NCI-H2081 (cell line): ENCODE measurements around the gene CUL5.
"Not testable (repeated sequence)": the region's sequence is repeated elsewhere in the genome, so short reads cannot be mapped to it uniquely, and the experiment has no call there.

ENCODE experiments used
- DNase-seq, 2 experiments: peaks; one replicate each; lab custom pipeline; 2025; lab: John Stamatoyannopoulos, UW

The CUL5 gene

DNA sequence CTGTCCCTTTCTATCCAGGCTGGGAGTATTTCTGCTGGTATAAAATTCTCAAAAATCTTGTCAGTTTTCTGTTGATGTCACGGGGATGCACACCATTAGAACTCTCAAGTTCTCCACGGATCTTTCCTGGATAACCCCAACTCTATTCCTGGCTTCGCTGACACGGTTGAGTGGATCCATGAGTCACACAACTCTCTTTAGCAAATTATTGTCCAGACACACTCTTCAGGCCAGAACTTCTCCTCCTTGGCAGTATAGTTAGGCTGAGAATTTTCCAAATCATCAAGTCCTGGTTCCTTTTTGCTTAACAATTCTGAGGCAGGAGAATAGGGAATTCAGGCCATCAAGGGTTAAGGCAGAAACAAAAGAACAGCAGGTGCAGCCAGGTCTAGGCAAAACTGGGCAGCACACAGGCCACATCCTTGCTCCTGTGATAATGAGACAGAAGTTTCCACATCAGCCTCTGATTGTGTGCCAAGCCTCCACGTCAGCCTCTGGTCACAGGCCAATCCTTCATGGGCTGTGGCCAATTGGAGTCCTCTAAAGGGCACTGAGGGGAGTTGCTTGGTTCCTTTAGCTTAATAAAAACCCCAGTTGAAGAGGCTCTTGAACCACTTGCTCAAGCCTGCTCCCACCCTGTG, 106.9 kb downstream of the CUL5 start:
- DNase-seq = peak in 1 of 2 experiments; percentile 58

DNA sequence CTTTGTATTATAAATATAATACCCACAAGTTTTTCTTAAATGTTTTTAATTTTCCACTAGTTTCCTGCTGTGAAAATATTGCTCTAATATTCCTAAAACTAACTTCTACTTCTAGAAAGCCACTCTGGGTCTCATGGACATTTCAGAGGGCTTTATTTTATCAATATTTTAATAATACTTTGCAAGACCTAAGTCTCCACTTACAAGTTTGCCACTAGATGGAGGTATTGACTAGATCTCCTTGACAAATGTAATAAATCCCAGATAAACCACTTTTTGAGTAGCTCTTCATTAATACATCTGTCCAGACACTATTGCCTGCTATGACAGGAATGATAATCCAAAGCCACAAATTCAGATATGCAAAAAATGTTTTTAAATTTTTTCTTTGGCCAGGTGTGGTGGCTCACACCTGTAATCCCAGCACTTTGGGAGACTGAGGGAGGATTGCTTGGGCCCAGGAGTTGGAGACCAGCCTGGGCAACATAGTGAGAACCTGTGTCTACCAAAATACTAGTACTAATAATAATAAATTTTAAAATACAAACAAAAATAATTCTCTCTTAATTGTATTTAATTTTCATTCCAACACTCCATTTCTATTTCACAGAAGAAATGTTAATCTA, 109.2 kb downstream of the CUL5 start:
- peak; percentile 25 to 50 for DNase-seq

DNA sequence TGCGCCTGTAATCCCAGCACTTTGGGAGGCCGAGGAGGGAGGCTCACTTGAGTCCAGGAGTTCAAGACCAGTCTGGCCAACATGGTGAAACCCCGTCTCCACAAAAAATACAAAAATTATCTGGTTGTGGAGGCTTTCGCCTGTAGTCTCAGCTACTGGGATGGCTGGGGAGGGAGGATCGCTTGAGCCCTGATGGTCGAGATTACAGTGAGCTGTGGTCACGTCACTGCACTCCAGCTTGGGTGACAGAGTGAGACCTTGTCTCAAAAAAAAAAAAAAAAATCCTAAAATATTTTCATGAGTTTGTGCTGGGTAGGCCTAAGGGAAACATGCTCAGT, 112.2 kb downstream of the CUL5 start:
- DNase-seq = not testable (repeated sequence)

DNA sequence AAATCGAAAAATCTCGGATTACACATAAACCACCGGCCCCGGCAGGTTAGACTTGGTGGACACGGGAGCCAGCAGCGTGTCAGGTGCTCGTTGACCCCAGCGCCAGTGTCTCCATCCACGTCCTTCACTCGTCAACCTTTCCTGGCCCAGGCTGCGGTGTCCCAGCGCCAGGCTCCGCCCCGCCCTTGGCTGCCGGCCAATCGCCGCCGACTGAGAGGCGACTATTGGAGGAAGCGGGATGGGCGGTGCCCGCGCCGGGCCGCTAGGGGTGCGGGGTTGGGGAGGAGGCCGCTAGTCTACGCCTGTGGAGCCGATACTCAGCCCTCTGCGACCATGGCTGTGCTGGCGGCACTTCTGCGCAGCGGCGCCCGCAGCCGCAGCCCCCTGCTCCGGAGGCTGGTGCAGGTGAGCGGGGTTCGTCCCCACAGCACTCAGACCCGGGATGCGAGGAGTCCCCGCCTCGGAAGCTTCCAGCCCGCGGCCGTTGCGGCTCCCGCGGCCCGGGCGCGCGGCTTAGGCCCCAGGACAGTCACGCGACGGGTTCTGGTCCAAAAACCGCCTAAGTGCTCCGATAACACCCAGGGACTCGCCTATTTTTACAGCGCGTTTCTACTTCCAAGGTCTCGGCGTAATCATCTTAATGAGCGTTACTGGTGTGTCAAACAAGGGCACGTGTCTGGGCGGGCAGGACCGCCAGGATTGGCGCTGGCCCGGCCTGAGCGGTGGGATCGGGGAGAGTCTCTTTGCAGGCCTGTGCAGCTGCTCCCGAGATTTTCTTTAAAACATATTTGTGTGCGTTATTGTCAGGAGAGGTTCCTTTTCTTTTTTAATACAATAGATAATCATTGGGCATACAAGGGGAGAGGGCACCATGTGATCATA, 112.8 kb downstream of the CUL5 start, which contains the start of gene ACAT1:
Gene ACAT1, plus strand, starts transcription at position 294 of the 882 bp plus-strand sequence. Its CDS starts 40 bp downstream, at position 334.
- peak; percentile 89 to 92 for DNase-seq

DNA sequence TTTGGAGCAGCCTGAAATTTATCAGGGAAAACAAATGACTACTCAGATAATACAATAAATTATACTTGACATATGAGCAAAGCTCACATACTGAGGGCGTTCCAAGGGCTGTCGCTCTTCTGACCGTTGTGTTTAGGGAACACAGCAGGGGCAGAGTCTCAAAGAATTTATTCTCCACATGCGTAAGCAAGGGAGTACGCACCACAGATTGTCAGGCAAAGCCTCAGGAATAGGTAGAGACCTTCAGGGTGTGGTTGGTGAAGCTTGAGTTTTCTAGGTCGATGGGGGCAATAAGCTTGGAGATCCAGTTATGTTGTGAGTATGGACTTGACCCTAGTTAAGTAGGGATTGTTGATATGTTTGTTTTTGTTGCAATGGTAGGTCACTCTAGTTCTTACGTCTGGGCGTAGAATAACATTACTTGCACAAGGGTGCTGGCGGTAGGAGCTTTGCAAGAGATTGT, 113.5 kb downstream of the CUL5 start:
- peak in 1 of 2 experiments; percentile 57 for DNase-seq

DNA sequence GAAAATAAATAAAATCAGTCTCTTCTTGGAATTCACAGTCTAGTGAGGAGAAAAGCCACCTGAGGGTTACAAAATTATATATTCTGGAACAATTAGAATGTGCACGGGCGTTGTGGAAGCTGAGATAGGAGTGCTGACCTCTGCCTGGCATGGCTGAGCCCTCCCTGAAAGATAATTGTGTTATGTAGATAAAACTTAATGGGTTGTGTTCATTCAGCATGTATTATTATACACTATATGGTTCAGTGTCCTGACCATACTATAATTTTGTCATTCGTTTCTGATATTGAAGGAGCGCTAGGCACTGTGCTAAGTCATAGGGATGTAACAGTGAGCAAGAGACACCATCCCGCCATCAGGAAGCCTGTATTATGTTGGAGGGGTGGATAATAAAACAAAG, 116.4 kb downstream of the CUL5 start:
- peak in 1 of 2 experiments; percentile 21 for DNase-seq

DNA sequence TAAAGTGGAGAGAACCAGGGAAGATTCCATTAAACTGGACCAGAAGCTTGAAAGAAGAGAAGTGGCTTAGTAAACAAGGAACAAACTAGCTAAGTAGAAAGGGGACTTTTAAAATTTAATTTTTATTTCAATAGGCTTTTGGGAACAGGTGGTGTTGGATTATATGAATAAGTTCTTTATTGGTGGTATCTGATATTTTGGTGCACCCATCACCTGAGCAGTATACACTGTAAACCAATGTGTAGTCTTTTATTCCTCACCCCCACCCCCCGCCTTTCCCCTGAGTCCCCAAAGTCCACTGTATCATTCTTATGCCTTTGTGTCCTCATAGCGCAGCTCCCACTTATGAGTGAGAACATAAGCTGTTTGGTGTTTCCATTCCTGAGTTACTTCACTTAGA, 120.1 kb downstream of the CUL5 start:
- DNase-seq = no peak

DNA sequence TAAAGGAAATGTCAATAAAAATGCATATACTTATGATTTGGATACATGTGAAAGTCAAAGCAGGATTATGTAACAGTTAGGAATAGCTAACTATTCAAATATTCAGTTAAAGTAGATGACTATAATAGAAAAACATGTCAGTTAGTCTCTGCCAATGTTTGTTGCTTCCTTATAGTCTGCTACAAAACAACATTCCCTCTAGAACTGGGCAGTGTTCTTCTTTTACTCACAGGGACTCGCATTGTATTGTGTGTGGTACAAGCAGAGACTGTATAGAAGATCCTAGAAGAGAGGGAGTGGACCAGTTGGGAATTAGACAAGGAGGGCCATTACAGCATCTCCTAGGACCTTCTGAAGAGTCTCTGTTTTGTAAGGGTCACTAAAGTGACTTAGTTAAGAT, 123.3 kb downstream of the CUL5 start:
- no peak for DNase-seq

DNA sequence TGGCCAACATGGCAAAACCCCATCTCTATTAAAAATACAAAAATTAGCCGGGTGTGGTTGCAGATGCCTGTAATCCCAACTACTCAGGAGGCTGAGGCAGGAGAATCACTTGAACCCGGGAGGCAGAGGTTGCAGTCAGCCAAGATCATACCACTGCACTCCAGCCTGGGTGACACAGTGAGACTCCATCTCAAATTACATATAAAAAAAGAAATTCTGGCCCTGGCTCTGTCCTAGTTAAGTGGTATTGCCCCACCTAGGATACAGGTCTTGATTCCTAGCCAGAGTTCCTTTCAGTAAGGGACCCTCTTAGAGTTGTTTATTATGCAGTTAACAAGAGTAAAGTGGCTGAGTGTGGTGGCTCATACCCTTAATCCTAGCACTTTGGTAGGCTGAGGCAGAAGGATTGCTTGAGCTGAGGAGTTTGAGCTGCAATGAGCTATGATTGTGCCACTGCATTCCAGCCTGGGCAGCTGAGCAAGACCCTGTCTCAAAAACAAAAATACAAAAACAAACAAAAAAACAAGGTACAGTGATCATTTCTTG, 124.4 kb downstream of the CUL5 start:
- not testable (repeated sequence) for DNase-seq

DNA sequence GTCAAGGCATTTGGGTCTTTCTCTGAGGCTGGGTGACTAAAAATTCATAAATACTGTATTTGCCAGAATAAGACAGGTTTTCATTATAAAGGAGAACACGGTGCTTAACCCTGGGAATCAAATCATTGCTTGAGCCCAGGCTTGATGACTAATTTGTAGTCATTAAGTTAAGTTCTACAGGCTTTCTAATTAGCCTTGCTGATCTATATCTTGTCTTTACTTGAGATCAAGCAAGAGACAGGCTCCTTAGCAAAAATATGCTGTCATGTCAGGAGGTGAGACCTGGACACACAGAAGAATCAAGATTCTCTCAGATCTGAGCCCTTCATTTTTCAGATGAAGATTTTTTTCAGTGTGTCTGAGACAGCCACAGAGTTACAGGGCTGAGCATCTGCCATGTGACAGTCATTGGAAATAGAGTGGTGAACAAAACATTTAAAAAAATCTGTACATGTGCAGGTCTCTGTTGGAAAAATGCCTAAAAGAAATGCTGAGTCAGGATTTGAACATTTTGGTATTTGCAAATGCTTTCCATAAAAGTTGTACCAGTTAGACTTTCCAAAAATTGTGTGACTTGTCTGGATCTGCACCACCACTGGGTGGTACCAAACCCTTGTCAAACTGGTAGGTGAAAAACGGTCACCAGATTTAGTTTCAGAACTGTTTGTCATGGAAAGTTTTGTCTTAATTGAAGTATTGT, 127.3 kb downstream of the CUL5 start:
- no peak for DNase-seq

DNA sequence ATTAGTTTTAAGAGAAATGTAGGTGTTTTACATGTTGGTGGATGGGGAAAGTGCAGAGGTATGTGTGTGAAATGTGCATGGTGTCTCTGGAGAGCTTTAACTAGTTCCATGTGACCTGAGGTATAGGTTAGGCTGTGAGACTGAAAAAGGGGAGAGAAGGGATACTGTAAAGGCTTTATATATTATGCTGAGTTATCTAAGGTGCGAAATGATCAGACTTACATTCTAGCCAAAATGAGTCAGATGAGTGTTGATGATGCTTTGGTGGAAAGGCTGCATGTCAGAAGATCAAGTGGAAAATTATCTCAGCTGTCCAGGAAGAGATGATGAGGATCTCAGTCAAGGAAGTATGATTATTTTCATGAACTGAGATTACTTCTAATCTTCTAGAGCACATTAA, 128.5 kb downstream of the CUL5 start:
- DNase-seq = no peak

DNA sequence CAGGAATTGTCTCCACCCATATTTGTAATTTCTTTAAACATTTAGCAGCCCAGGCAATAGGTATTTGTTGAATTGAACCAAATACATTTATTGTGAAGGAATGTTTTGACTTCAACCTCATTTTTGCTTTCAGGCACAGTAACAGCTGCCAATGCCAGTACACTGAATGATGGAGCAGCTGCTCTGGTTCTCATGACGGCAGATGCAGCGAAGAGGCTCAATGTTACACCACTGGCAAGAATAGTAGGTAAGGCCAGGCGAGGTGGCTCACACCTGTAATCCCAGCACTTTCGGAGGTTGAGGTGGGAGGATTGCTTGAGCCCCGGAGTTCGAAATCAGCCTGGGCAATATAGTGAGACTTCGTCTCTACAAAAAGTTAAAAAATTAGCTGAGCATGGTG, 133.6 kb downstream of the CUL5 start:
- no peak for DNase-seq

DNA sequence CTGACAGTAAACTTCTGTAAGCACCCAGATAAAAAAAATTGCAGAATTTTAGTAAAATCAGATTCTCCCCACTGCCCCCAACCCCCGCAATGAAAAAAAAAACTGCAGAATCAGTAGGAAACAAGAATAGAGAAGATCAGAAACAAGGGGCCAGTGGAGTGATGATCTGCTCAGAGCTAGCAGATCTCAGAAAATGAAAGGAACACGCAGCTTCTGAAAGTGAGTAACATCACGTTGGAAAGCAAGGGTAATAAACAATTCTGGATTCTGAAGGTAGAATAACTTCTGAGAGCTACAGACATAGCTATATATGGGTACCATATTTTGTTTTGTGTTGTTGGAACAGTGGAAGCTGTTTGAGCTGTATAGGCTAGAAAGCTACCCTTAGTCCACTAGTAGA, 135.9 kb downstream of the CUL5 start:
- DNase-seq = no peak

DNA sequence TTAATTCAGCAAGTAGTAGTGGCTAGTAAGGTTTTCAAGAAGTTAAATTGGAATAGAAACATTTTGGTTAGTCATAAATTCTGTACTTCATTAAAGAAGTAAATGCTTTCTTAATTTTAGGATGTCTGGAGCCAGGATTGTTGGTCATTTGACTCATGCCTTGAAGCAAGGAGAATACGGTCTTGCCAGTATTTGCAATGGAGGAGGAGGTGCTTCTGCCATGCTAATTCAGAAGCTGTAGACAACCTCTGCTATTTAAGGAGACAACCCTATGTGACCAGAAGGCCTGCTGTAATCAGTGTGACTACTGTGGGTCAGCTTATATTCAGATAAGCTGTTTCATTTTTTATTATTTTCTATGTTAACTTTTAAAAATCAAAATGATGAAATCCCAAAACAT, 138.5 kb downstream of the CUL5 start:
- no peak for DNase-seq

DNA sequence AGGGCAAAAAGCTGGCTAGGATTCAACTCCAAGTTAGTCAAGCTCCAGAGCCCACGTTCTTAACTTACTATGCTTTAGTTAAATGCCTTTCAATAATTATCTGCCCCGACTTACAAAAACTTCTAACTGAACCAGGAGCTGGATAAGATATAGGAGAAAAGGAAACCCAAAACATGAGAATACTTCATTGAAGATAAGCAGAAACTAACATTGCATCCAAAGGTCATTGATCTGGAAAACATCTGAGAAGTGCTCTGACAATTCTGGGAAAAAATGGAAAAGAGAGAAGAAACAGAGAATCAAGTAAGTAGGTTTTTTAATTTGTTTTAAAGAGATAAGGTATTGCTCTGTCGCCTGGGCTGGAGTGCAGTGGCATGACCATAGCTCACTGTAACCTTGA, 139.9 kb downstream of the CUL5 start:
- DNase-seq = no peak

DNA sequence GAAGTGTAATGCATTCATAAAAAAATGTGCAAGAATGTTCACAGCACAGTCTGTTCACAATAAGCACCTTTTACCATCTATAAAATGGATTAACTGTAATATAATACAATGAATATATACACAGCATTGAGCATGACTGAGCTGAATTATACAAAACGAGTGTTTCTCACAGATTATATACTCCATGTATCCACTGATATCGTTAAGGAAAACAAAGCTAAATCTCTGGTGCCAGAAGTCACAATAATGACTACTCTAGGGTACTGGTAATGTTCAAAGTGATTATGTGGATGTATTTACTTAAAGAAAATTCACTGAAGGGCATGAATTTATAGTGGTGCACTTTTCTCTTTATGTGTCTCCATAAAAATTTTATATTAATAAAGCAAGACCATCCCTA, 145.9 kb downstream of the CUL5 start:
- DNase-seq = no peak
